ENCODE results near the gene WBP1L. TPM values are rescaled to one million over a fixed set of nuclear protein-coding genes. Genes with fewer than 3 reads are reported as not detected.

WBP1L gene
- total RNA-seq, 1 donor from 2014 or later: 44.5 TPM

DNA sequence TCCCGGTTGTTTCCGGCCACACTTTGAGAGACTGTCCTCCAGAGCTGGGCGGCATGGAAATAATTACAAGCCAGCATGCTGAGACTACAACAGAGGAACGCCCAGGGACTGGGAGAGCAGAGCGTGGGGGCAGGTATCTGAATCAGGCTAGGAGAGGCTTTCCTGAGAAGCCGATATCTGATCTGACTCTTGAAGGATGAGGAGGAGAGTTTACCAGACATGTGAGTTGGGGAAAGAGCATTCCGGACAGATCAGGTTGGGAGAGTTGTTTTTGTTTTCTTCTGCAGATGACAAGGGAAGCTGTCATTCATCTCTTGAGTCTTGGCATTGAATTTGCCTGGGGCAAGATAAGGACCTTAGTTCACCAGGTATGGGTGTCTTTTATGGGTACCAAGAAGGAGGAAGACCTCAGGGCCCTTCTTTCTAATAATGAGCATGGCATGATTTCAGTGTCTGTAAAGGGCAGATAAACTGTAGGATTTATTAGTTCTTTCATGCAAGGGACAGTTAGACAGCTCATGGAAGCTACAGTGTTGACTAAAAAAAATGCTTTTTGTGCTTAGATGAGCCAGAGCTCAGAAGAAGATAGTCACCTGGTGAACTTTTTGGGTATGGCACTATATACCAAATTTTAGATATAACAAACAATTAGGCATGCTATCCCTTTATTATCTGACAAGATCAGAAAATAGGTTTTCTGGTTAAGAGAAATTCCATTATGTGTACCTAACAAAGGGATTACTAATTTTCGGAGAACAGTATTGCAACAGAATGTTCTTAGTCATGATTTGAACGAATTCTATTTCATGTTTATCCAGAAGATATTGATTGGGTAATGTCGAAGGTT lies 36.2 kb downstream of the WBP1L start:
- TF ChIP-seq, protein P1, sequence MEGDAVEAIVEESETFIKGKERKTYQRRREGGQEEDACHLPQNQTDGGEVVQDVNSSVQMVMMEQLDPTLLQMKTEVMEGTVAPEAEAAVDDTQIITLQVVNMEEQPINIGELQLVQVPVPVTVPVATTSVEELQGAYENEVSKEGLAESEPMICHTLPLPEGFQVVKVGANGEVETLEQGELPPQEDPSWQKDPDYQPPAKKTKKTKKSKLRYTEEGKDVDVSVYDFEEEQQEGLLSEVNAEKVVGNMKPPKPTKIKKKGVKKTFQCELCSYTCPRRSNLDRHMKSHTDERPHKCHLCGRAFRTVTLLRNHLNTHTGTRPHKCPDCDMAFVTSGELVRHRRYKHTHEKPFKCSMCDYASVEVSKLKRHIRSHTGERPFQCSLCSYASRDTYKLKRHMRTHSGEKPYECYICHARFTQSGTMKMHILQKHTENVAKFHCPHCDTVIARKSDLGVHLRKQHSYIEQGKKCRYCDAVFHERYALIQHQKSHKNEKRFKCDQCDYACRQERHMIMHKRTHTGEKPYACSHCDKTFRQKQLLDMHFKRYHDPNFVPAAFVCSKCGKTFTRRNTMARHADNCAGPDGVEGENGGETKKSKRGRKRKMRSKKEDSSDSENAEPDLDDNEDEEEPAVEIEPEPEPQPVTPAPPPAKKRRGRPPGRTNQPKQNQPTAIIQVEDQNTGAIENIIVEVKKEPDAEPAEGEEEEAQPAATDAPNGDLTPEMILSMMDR (IDR thresholded peaks at IDR 0.05): no peak
- ATAC-seq: no peak
- Histone ChIP-seq H3K4me3 (no peak overlapping the region), H3K9me3 (no peaks in the 10 kb centered on the region), H3K36me3 (no peaks in the 10 kb centered on the region), H3K4me1 (peaks cover 99% of the 10 kb centered on the region), H3K27me3 (ENCODE audit: low read depth) (no peaks in the 10 kb centered on the region), H3K27ac (peak overlapping the region; percentile 85)
- intact Hi-C loops (cut with DNase I): no loop called here
- no peak for DNase-seq

DNA sequence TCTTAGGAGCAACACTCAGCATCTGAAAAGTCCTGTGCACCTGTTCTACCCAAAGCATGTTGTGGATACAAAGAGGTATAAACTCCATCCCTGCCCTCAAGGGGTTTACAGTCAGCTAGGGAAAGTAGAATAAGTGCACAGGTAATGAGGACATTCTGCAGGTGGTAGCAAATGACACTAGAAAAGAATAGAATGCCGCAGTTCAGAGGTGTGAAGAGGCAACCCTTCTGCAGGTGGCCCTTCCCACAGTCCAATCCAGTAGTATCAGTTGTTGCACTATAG lies 36.7 kb downstream of the WBP1L start:
- intact Hi-C loops (cut with DNase I): no loop called here
- no peak overlapping the region for H3K4me3 ChIP-seq
- ATAC-seq: no peak

DNA sequence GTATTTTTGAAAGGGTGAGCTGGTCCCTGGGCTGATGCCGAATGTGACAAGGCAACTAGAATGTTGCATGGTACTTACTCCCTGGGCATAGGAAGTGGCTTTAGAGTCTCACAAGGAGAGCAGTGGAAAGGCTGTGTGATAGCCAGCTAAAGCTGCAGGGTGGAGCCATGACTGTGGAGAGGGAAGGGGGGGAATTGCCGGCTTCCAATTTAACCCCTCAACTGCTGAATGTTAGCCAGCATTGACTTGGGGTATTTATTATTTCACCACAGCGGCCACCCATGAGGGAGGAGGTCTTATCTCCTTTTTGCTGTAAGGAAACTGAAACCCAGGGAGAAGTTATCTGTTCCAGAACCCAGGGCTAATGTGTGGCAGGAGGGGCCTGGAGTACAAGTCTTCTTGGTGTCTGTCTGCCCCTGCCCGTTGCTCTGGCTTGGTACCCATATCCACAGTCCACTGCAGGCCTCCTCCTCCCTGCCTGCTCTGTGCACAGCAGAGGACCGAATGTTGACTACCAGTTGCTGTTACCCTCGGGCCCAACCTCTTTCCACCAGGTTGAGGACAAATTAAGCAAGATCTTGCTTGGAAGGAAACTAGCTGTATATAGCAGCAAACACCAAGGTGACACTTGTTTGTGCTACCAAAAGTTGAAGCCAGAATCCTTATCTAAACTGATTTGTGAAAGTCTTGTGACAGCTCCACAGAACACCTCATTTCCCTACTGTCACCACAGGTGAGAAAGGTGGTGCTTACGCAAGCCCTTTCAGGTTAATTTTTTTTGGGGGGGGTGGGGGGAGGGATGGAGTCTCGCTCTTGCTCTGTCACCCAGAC lies 37.6 kb downstream of the WBP1L start:
- DNase-seq: no peak
- ATAC-seq: no peak
- Histone ChIP-seq H3K4me1 (peaks cover 99% of the 10 kb centered on the region), H3K36me3 (no peaks in the 10 kb centered on the region), H3K27ac (peak overlapping the region; percentile 85), H3K27me3 (ENCODE audit: low read depth) (no peaks in the 10 kb centered on the region), H3K9me3 (no peaks in the 10 kb centered on the region), H3K4me3 (no peak overlapping the region)
- intact Hi-C loops (cut with DNase I): no loop called here
- TF ChIP-seq, protein P1 (IDR thresholded peaks at IDR 0.05): no peak

More for the DNA sequence above, 36.7 kb downstream of the WBP1L start:
- Histone ChIP-seq H3K27ac (peak overlapping the region; percentile 85), H3K36me3 (no peaks in the 10 kb centered on the region), H3K4me1 (peaks cover 99% of the 10 kb centered on the region), H3K9me3 (no peaks in the 10 kb centered on the region), H3K27me3 (ENCODE audit: low read depth) (no peaks in the 10 kb centered on the region)
- TF ChIP-seq, protein P1 (IDR thresholded peaks at IDR 0.05): no peak
- DNase-seq: no peak

DNA sequence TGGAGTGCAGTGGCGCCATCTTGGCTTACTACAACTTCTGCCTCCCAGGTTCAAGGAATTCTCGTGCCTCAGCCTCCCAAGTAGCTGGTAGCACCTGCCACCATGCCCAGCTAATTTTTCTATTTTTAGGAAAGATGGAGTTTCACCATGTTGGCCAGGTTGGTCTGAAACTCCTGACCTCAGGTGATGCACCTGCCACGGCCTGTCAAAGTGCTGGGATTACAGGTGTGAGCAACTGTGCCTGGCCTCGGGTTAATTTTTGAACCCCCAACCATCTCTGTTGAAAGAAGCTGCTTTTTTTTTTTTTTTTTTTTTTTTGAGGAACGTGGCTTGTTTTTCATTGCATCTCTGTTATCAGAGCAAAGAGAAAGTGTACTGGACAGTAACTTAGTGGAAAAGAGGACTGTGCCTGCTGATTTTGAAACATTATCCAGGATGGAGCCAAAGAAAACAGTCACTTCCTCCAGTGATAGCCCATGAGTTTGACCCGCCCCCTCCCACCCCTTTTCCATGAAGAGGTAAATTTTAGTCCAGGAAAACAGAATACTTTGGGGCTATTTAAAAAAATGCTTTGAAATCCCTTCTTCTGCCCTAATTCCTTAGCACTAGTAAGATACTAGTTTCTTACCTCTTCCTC lies 38.3 kb downstream of the WBP1L start:
- Histone ChIP-seq H3K9me3 (no peaks in the 10 kb centered on the region), H3K36me3 (no peaks in the 10 kb centered on the region), H3K27ac (peak overlapping the region; percentile 85), H3K27me3 (ENCODE audit: low read depth) (no peaks in the 10 kb centered on the region), H3K4me1 (peaks cover 99% of the 10 kb centered on the region), H3K4me3 (peak overlapping the region; percentile 10)
- ATAC-seq (peak in 1 of 2 donors; percentile 33), DNase-seq (no peak)
- intact Hi-C loops (cut with DNase I): no loop called here
- TF ChIP-seq, protein P1 (IDR thresholded peaks at IDR 0.05): no peak

DNA sequence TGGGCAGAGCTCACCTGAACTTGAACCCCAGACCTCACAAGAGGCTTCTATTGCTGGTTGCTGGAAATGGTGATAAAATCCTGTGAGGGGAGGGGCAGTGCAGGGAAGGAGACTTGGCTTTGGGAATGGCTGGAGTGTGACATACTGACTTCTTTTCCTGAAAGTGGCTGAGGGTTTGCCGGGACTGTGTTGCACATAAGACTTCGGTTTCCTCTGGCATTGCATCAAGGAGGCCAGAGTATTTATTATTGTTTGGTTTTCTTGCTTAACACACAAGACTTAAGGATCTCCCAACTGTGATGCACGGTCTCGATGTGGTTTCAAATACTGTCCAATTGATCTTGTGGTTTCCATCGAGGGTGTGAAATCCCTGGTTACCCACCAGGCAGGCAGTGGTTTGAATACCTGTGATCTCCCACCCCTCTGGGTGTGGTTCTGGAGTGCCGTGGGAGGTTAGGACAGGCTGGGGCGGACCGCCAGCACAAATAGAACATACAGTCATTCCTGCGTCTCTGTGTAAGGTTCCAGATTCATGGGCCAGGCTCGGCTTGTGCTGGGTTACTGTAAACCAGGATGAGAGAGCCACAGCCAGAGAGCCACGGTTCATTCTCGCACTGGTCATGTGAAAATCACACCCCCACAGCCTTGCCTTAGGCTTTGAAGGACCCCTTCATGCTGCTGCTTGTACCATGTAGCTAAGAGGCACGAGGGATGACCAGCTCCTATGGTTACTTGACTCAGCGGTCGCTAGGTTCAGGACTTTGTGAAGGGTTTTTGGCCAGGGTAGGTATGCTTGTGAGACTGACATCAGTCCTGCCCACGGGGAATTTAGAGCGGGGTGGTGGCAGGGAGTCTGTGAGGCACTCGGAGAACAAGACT lies 39.2 kb downstream of the WBP1L start:
- intact Hi-C loops (cut with DNase I): no loop called here
- Histone ChIP-seq H3K27ac (peak overlapping the region; percentile 85), H3K9me3 (no peaks in the 10 kb centered on the region), H3K27me3 (ENCODE audit: low read depth) (no peaks in the 10 kb centered on the region), H3K36me3 (no peaks in the 10 kb centered on the region), H3K4me3 (peak overlapping the region; percentile 10), H3K4me1 (peaks cover 91% of the 10 kb centered on the region)
- ATAC-seq (peak; percentile 86 to 88), DNase-seq (peak; percentile 77)
- TF ChIP-seq, protein P1 (IDR thresholded peaks at IDR 0.05): no peak

Measured in lower lobe of right lung (tissue), 2 donors.